ENCODE results near the gene TBCD. TPM values are rescaled to one million over a fixed set of nuclear protein-coding genes. Genes with fewer than 3 reads are reported as not detected.
"Not testable (repeated sequence)": the region's sequence is repeated elsewhere in the genome, so short reads cannot be mapped to it uniquely, and the experiment has no call there.

The TBCD gene
- polyA plus RNA-seq, 4 donors = 54.4 to 90.7 (median 68.7) TPM

- DNase-seq (ENCODE audit: low read depth in 4 of 4, low spot score in 3 of 4) = no peak
Measured at GRCh38 chr17:82754297-82755208, 2.7 kb downstream of the TBCD start.

- no peak for DNase-seq (ENCODE audit: low read depth in 4 of 4, low spot score in 3 of 4)
Measured at GRCh38 chr17:82756166-82756565, 4.3 kb downstream of the TBCD start.

GRCh38 chr17:82765371-82765770 is 13.5 kb downstream of the TBCD start:
- DNase-seq (ENCODE audit: low read depth in 4 of 4, low spot score in 3 of 4) = no peak

GRCh38 chr17:82767041-82767754 is 15.3 kb downstream of the TBCD start:
- DNase-seq (ENCODE audit: low read depth in 4 of 4, low spot score in 3 of 4) = no peak

GRCh38 chr17:82769041-82769440 is 17.2 kb downstream of the TBCD start:
- DNase-seq (ENCODE audit: low read depth in 4 of 4, low spot score in 3 of 4) = no peak

- no peak for DNase-seq (ENCODE audit: low read depth in 4 of 4, low spot score in 3 of 4)
Measured at GRCh38 chr17:82772026-82772425, 20.2 kb downstream of the TBCD start.

- DNase-seq (ENCODE audit: low read depth in 4 of 4, low spot score in 3 of 4) = not testable (repeated sequence)
Measured at GRCh38 chr17:82774456-82774855, 22.6 kb downstream of the TBCD start.

- DNase-seq (ENCODE audit: low read depth in 4 of 4, low spot score in 3 of 4) = peak in 1 of 4 donors; percentile 36
Measured at GRCh38 chr17:82775001-82775823, 23.3 kb downstream of the TBCD start.

- no peak for DNase-seq (ENCODE audit: low read depth in 4 of 4, low spot score in 3 of 4)
Measured at GRCh38 chr17:82776454-82776853, 24.6 kb downstream of the TBCD start.

- not testable (repeated sequence) for DNase-seq (ENCODE audit: low read depth in 4 of 4, low spot score in 3 of 4)
Measured at GRCh38 chr17:82777778-82778375, 26.0 kb downstream of the TBCD start.

GRCh38 chr17:82779541-82779940 is 27.7 kb downstream of the TBCD start:
- no peak for DNase-seq (ENCODE audit: low read depth in 4 of 4, low spot score in 3 of 4)

- no peak for DNase-seq (ENCODE audit: low read depth in 4 of 4, low spot score in 3 of 4)
Measured at GRCh38 chr17:82780195-82780594, 28.3 kb downstream of the TBCD start.

GRCh38 chr17:82780971-82781893 is 29.4 kb downstream of the TBCD start:
- DNase-seq (ENCODE audit: low read depth in 4 of 4, low spot score in 3 of 4) = no peak

- peak; percentile 59 to 73 (median 68) for DNase-seq (ENCODE audit: low read depth in 4 of 4, low spot score in 3 of 4)
Measured at GRCh38 chr17:82781894-82782274, 30.0 kb downstream of the TBCD start.

- no peak for DNase-seq (ENCODE audit: low read depth in 4 of 4, low spot score in 3 of 4)
Measured at GRCh38 chr17:82782657-82783207, 30.9 kb downstream of the TBCD start.

- DNase-seq (ENCODE audit: low read depth in 4 of 4, low spot score in 3 of 4) = no peak
Measured at GRCh38 chr17:82783498-82783897, 31.6 kb downstream of the TBCD start.

- DNase-seq (ENCODE audit: low read depth in 4 of 4, low spot score in 3 of 4) = not testable (repeated sequence)
Measured at GRCh38 chr17:82785581-82785980, 33.7 kb downstream of the TBCD start.

GRCh38 chr17:82786427-82786826 is 34.6 kb downstream of the TBCD start:
- no peak for DNase-seq (ENCODE audit: low read depth in 4 of 4, low spot score in 3 of 4)

Measured in left renal pelvis (tissue), 4 donors.